HL-60 (cell line): ENCODE measurements around the gene KCNJ16.

Experiments used
- DNase-seq, 2 experiments: peaks; one replicate each; pipeline ENCODE4 v3.0.0-alpha.2; 2010 to 2020; ENCODE audit warnings: low read depth in 1 of 2, low spot score in 1 of 2
- H3K27ac ChIP-seq: fragments of 250-450 bp; sonication (Bioruptor Pico); replicated peaks from 2 replicates; pipeline ENCODE4 v1.5.1; 2020; ENCODE audit warnings: mild to moderate bottlenecking, moderate library complexity
- H3K27me3 ChIP-seq: fragments of 250-450 bp; sonication (Bioruptor Pico); 2 replicates; pipeline ENCODE4 v1.5.1; 2021; ENCODE audit warnings: mild to moderate bottlenecking, moderate library complexity; ENCODE audit not compliant: insufficient read depth, poor library complexity, severe bottlenecking
- H3K4me3 ChIP-seq: replicated peaks from 2 replicates; pipeline ENCODE4 v1.5.1; 2011; ENCODE audit warnings: mild to moderate bottlenecking, control low read depth, low read length; ENCODE audit not compliant: insufficient read depth
- CTCF ChIP-seq: IDR thresholded peaks from one replicate; pipeline ENCODE4 v1.5.1; 2011; ENCODE audit warnings: low read length, control low read depth, inconsistent platforms; ENCODE audit not compliant: insufficient read depth
- GABPA ChIP-seq: IDR thresholded peaks from 2 replicates; pipeline ENCODE4 v1.6.1; 2012; ENCODE audit warnings: low read depth
- POLR2AphosphoS5 ChIP-seq: IDR thresholded peaks from 2 replicates; pipeline ENCODE4 v1.6.1; 2012; ENCODE audit warnings: low read depth
- REST ChIP-seq: IDR thresholded peaks from 2 replicates; pipeline ENCODE4 v1.6.1; 2012; ENCODE audit warnings: low read depth; ENCODE audit not compliant: insufficient replicate concordance
- SPI1 ChIP-seq: IDR thresholded peaks from 2 replicates; pipeline ENCODE4 v1.6.1; 2012; ENCODE audit warnings: low read depth, mild to moderate bottlenecking, borderline replicate concordance

The KCNJ16 gene

GRCh38 chr17:70134042-70134441 lies 59.0 kb downstream of the KCNJ16 start:
- no peaks in the 10 kb centered on the region for H3K27me3 ChIP-seq
- H3K4me3 ChIP-seq = no peak overlapping the region
- H3K27ac ChIP-seq = no peak overlapping the region
- TF ChIP-seq POLR2AphosphoS5 (no peak), CTCF (no peak), REST (no peak), SPI1 (no peak), GABPA (no peak)
- no peak for DNase-seq

GRCh38 chr17:70134777-70135176 lies 59.8 kb downstream of the KCNJ16 start:
- DNase-seq = no peak
- no peak overlapping the region for H3K27ac ChIP-seq
- no peaks in the 10 kb centered on the region for H3K27me3 ChIP-seq
- H3K4me3 ChIP-seq = no peak overlapping the region
- TF ChIP-seq CTCF = no peak
- TF ChIP-seq REST = no peak
- TF ChIP-seq GABPA = no peak

- no peak for TF ChIP-seq POLR2AphosphoS5
- no peak for TF ChIP-seq GABPA
- Histone ChIP-seq H3K4me3 (no peak overlapping the region), H3K27ac (no peak overlapping the region), H3K27me3 (no peaks in the 10 kb centered on the region)
- no peak for DNase-seq
Measured at GRCh38 chr17:70136131-70136530, 61.1 kb downstream of the KCNJ16 start.

- no peak overlapping the region for H3K4me3 ChIP-seq
- no peak for TF ChIP-seq REST
- no peak for TF ChIP-seq POLR2AphosphoS5
- TF ChIP-seq CTCF = no peak
- no peak for TF ChIP-seq SPI1
- TF ChIP-seq GABPA = no peak
- no peak for DNase-seq
- H3K27me3 ChIP-seq = no peaks in the 10 kb centered on the region
- no peak overlapping the region for H3K27ac ChIP-seq
Measured at GRCh38 chr17:70137451-70138230, 62.6 kb downstream of the KCNJ16 start.
